ENCODE data around the gene ARHGAP24. TPM values are rescaled to one million over a fixed set of nuclear protein-coding genes. Genes with fewer than 3 reads are reported as not detected.

Gene ARHGAP24
- total RNA-seq, 1 donor from 2014 or later: 17.8 TPM

GRCh38 chr4:85681921-85682320 is 207.0 kb downstream of the ARHGAP24 start:
- Mint-ChIP-seq H3K27me3 (no peaks in the 10 kb centered on the region), H3K27ac (no peak overlapping the region), H3K4me3 (ENCODE audit: low read depth) (no peak overlapping the region), H3K4me1 (ENCODE audit: low read depth) (no peaks in the 10 kb centered on the region), H3K36me3 (ENCODE audit: insufficient read depth) (no peaks in the 10 kb centered on the region), H3K9me3 (ENCODE audit: low read depth) (no peaks in the 10 kb centered on the region)
- TF ChIP-seq CTCF (IDR thresholded peaks at IDR 0.05; ENCODE audit: unreplicated experiment): no peak
- no peak for DNase-seq (ENCODE audit: low spot score, unreplicated experiment)

- no peaks in the 10 kb centered on the region for H3K27me3 Mint-ChIP-seq
- no peak for DNase-seq (ENCODE audit: low spot score, unreplicated experiment)
- no peaks in the 10 kb centered on the region for H3K4me1 Mint-ChIP-seq (ENCODE audit: low read depth)
- no peaks in the 10 kb centered on the region for H3K36me3 Mint-ChIP-seq (ENCODE audit: insufficient read depth)
- no peak for TF ChIP-seq CTCF (IDR thresholded peaks at IDR 0.05; ENCODE audit: unreplicated experiment)
- no peak overlapping the region for H3K27ac Mint-ChIP-seq
- H3K9me3 Mint-ChIP-seq (ENCODE audit: low read depth): no peaks in the 10 kb centered on the region
- no peak overlapping the region for H3K4me3 Mint-ChIP-seq (ENCODE audit: low read depth)
Observed at GRCh38 chr4:85682391-85682790, 207.4 kb downstream of the ARHGAP24 start.

GRCh38 chr4:85684676-85685075 is 209.7 kb downstream of the ARHGAP24 start:
- no peaks in the 10 kb centered on the region for H3K4me1 Mint-ChIP-seq (ENCODE audit: low read depth)

GRCh38 chr4:85686398-85686797 is 211.4 kb downstream of the ARHGAP24 start:
- Mint-ChIP-seq H3K4me1 (ENCODE audit: low read depth) (no peaks in the 10 kb centered on the region), H3K27me3 (no peaks in the 10 kb centered on the region), H3K27ac (no peak overlapping the region)

More at GRCh38 chr4:85684676-85685075, 209.7 kb downstream of the ARHGAP24 start:
- no peak for TF ChIP-seq CTCF (IDR thresholded peaks at IDR 0.05; ENCODE audit: unreplicated experiment)
- Mint-ChIP-seq H3K4me3 (ENCODE audit: low read depth) (no peak overlapping the region), H3K27ac (no peak overlapping the region), H3K27me3 (no peaks in the 10 kb centered on the region), H3K9me3 (ENCODE audit: low read depth) (peaks cover 3% of the 10 kb centered on the region), H3K36me3 (ENCODE audit: insufficient read depth) (no peaks in the 10 kb centered on the region)
- no peak for DNase-seq (ENCODE audit: low spot score, unreplicated experiment)

GRCh38 chr4:85688055-85688740 is 213.2 kb downstream of the ARHGAP24 start:
- no peak for DNase-seq (ENCODE audit: low spot score, unreplicated experiment)
- H3K36me3 Mint-ChIP-seq (ENCODE audit: insufficient read depth): no peaks in the 10 kb centered on the region
- no peak overlapping the region for H3K4me3 Mint-ChIP-seq (ENCODE audit: low read depth)
- H3K9me3 Mint-ChIP-seq (ENCODE audit: low read depth): peaks cover 3% of the 10 kb centered on the region
- H3K27me3 Mint-ChIP-seq: no peaks in the 10 kb centered on the region
- H3K27ac Mint-ChIP-seq: no peak overlapping the region
- no peak for TF ChIP-seq CTCF (IDR thresholded peaks at IDR 0.05; ENCODE audit: unreplicated experiment)
- no peaks in the 10 kb centered on the region for H3K4me1 Mint-ChIP-seq (ENCODE audit: low read depth)

More at GRCh38 chr4:85686398-85686797, 211.4 kb downstream of the ARHGAP24 start:
- DNase-seq (ENCODE audit: low spot score, unreplicated experiment): no peak
- no peaks in the 10 kb centered on the region for H3K36me3 Mint-ChIP-seq (ENCODE audit: insufficient read depth)
- TF ChIP-seq CTCF (IDR thresholded peaks at IDR 0.05; ENCODE audit: unreplicated experiment): no peak
- no peak overlapping the region for H3K4me3 Mint-ChIP-seq (ENCODE audit: low read depth)
- peaks cover 3% of the 10 kb centered on the region for H3K9me3 Mint-ChIP-seq (ENCODE audit: low read depth)

All from progenitor cell of endocrine pancreas (in vitro differentiated cells).